A673 (cell line): ENCODE data around the gene SGMS1. TPM values are rescaled to one million over a fixed set of nuclear protein-coding genes. Genes with fewer than 3 reads are reported as not detected.

Source experiments
- BruUV-seq: library from RNA; stranded (reverse); fragments of 400-500 nt; replicated peaks from 2 replicates; lab custom pipeline; 2021; lab: Mats Ljungman, UMichigan
- CTCF ChIA-PET: fragments of 300-600 bp; sonication (Branson Sonifier 250); formaldehyde crosslinking; loops from one replicate; lab custom pipeline; 2022; ENCODE audit warnings: antibody characterized with exemption; lab: Charles Lee
- POLR2A ChIA-PET: fragments of 300-600 bp; sonication (Branson Sonifier 250); formaldehyde crosslinking; loops from one replicate; lab custom pipeline; 2022; ENCODE audit warnings: antibody characterized with exemption; ENCODE audit not compliant: low non-redundant PET; lab: Charles Lee
- DNase-seq: peaks from one replicate; pipeline ENCODE4 v3.0.0-alpha.2; 2015; ENCODE audit warnings: low spot score
- H3K27ac ChIP-seq: fragments of 200-600 bp; sonication (generic); 2 replicates; pipeline ENCODE4 v1.5.1; 2016; ENCODE audit warnings: mixed run types, low read depth, mild to moderate bottlenecking, mixed read lengths, antibody characterized with exemption, low read length; ENCODE audit not compliant: poor library complexity, severe bottlenecking
- H3K27me3 ChIP-seq: fragments of 200-600 bp; sonication (generic); replicated peaks from 2 replicates; pipeline ENCODE4 v1.6.1; 2017; ENCODE audit warnings: mixed run types, low read depth, mild to moderate bottlenecking, mixed read lengths, antibody characterized with exemption, low read length; ENCODE audit not compliant: insufficient read depth, poor library complexity
- H3K36me3 ChIP-seq: fragments of 200-600 bp; sonication (generic); 2 replicates; pipeline ENCODE4 v1.6.1; 2016; ENCODE audit warnings: mixed run types, mild to moderate bottlenecking, mixed read lengths, antibody characterized with exemption, low read length; ENCODE audit not compliant: insufficient read depth, poor library complexity, severe bottlenecking
- H3K4me1 ChIP-seq: fragments of 200-600 bp; sonication (generic); 2 replicates; pipeline ENCODE4 v1.6.1; 2017; ENCODE audit warnings: mixed run types, mild to moderate bottlenecking, mixed read lengths, antibody characterized with exemption, low read length; ENCODE audit not compliant: insufficient read depth, poor library complexity, severe bottlenecking
- H3K4me3 ChIP-seq: fragments of 200-600 bp; sonication (generic); 2 replicates; pipeline ENCODE4 v1.5.1; 2016; ENCODE audit warnings: low read depth, mixed run types, mild to moderate bottlenecking, mixed read lengths, low read length; ENCODE audit not compliant: poor library complexity, severe bottlenecking
- H3K9me3 ChIP-seq: fragments of 200-600 bp; sonication (generic); 2 replicates; pipeline ENCODE4 v1.6.1; 2016; ENCODE audit warnings: mixed run types, low read depth, mild to moderate bottlenecking, mixed read lengths, antibody characterized with exemption, low read length; ENCODE audit not compliant: poor library complexity, severe bottlenecking
- EZH2 ChIP-seq: fragments of 200-600 bp; sonication (generic); IDR thresholded peaks from 2 replicates; pipeline ENCODE4 v1.6.1; 2017; ENCODE audit warnings: borderline replicate concordance, low read depth, mild to moderate bottlenecking, mixed read lengths, antibody characterized with exemption, low read length; ENCODE audit not compliant: poor library complexity, severe bottlenecking
- intact Hi-C: fragments of 100-400 bp; cut with micrococcal nuclease; formaldehyde crosslinking; loops from one replicate; pipeline ENCODE4 v1.10.0; 2022; ENCODE audit not compliant: unreplicated experiment
- total RNA-seq: library from RNA; stranded (reverse); gene quantifications from 2 replicates; pipeline ENCODE4 v1.2.3, GENCODE V29; 2021
- TF ChIP-seq, protein P1 (sequence below): fragments of 300-800, 200-600 bp; sonication (generic); conservative IDR thresholded peaks from 2 replicates; pipeline ENCODE4 v1.5.1; 2017; ENCODE audit warnings: low read depth, mild to moderate bottlenecking, antibody characterized with exemption, low read length, moderate library complexity, mixed read lengths

The SGMS1 gene
- total RNA-seq, 1 experiment from 2014 or later = 13.0 TPM

DNA sequence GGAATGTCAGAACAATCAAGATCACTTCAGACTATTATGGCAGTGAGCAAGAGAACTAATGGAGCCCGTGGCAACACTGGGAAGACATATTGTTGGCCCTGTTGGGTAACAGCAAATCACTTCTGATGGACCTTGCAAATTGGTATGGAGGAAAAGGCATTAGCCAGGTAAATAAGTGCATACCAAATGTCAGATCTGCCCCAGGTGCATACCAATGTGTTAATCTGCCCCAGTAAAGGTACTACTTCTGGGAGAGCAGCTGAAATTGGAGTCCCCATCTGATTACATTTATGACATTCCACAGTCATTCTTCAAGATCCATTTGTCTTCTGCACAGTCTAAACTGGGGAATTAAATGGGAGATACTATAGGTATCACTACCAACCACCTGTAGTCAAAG lies 3.7 kb upstream of the SGMS1 start:
- DNase-seq = no peak
- Histone ChIP-seq H3K27me3 (no peaks in the 10 kb centered on the region), H3K4me1 (peaks cover 9% of the 10 kb centered on the region), H3K4me3 (no peak overlapping the region), H3K27ac (no peak overlapping the region), H3K9me3 (no peaks in the 10 kb centered on the region), H3K36me3 (no peaks in the 10 kb centered on the region)
- intact Hi-C loops = no loop called here
- ChIA-PET CTCF (no interaction called here), POLR2A (no interaction called here)
- BruUV-seq = no TSS peak
- TF ChIP-seq, protein P1, sequence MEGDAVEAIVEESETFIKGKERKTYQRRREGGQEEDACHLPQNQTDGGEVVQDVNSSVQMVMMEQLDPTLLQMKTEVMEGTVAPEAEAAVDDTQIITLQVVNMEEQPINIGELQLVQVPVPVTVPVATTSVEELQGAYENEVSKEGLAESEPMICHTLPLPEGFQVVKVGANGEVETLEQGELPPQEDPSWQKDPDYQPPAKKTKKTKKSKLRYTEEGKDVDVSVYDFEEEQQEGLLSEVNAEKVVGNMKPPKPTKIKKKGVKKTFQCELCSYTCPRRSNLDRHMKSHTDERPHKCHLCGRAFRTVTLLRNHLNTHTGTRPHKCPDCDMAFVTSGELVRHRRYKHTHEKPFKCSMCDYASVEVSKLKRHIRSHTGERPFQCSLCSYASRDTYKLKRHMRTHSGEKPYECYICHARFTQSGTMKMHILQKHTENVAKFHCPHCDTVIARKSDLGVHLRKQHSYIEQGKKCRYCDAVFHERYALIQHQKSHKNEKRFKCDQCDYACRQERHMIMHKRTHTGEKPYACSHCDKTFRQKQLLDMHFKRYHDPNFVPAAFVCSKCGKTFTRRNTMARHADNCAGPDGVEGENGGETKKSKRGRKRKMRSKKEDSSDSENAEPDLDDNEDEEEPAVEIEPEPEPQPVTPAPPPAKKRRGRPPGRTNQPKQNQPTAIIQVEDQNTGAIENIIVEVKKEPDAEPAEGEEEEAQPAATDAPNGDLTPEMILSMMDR = no peak
- no peak for TF ChIP-seq EZH2

- BruUV-seq = TSS peak; percentile 57
- intact Hi-C loops = no loop called here
Observed at GRCh38 chr10:50625649-50626132, 1.9 kb upstream of the SGMS1 start.

GRCh38 chr10:50624866-50625501 lies 1.2 kb upstream of the SGMS1 start:
- CTCF ChIA-PET = interaction anchor here (1.0 kb wide), 1 partner anchor 207 kb away, joined by 5 read pairs; no protein-coding TSS in a partner anchor

More at GRCh38 chr10:50625649-50626132, 1.9 kb upstream of the SGMS1 start:
- H3K27ac ChIP-seq = peak overlapping the region; percentile 96
- peaks cover 20% of the 10 kb centered on the region for H3K4me1 ChIP-seq
- no peaks in the 10 kb centered on the region for H3K9me3 ChIP-seq
- peak; percentile 19 for DNase-seq
- H3K36me3 ChIP-seq = no peaks in the 10 kb centered on the region
- CTCF ChIA-PET = interaction anchor here (1.0 kb wide), 1 partner anchor 207 kb away, joined by 5 read pairs; no protein-coding TSS in a partner anchor
- POLR2A ChIA-PET = no interaction called here
- H3K4me3 ChIP-seq = peak overlapping the region; percentile 67
- H3K27me3 ChIP-seq = no peaks in the 10 kb centered on the region
- TF ChIP-seq, protein P1 = no peak
- no peak for TF ChIP-seq EZH2

More at GRCh38 chr10:50624866-50625501, 1.2 kb upstream of the SGMS1 start:
- DNase-seq = peak; percentile 78
- H3K36me3 ChIP-seq = no peaks in the 10 kb centered on the region
- no peaks in the 10 kb centered on the region for H3K27me3 ChIP-seq
- peaks cover 20% of the 10 kb centered on the region for H3K4me1 ChIP-seq
- H3K9me3 ChIP-seq = no peaks in the 10 kb centered on the region
- POLR2A ChIA-PET = interaction anchor here (0.6 to 0.7 kb wide), 2 partner anchors 11 to 28 kb away, joined by 3 read pairs; no protein-coding TSS in a partner anchor
- no peak for TF ChIP-seq EZH2
- TF ChIP-seq, protein P1 = peak; percentile 40
- BruUV-seq = no TSS peak
- peak overlapping the region; percentile 96 for H3K27ac ChIP-seq
- peak overlapping the region; percentile 67 for H3K4me3 ChIP-seq
- intact Hi-C loops = loop anchor here (1.0 to 5.0 kb wide), 2 partner anchors 64 to 208 kb away; no protein-coding TSS in a partner anchor
